ENCODE data around the gene PIK3C2G.

- no peak for TF ChIP-seq TAF1 (IDR thresholded peaks at IDR 0.05; ENCODE audit: borderline replicate concordance, insufficient read depth, low read length)
- TF ChIP-seq POLR2AphosphoS5 (IDR thresholded peaks at IDR 0.05; ENCODE audit: low read depth, low read length) = no peak
Measured at GRCh38 chr12:18486036-18486435, 224.7 kb downstream of the PIK3C2G start.

Measured in PFSK-1 (cell line).